ENCODE data around the gene PITPNM1. TPM values are rescaled to one million over a fixed set of nuclear protein-coding genes. Genes with fewer than 3 reads are reported as not detected.
A peak's percentile ranks its signal among the peaks of the same experiment; 100 is the strongest.

Gene PITPNM1
- total RNA-seq, 2 experiments from 2014 or later = 90.0 to 94.8 TPM

DNA sequence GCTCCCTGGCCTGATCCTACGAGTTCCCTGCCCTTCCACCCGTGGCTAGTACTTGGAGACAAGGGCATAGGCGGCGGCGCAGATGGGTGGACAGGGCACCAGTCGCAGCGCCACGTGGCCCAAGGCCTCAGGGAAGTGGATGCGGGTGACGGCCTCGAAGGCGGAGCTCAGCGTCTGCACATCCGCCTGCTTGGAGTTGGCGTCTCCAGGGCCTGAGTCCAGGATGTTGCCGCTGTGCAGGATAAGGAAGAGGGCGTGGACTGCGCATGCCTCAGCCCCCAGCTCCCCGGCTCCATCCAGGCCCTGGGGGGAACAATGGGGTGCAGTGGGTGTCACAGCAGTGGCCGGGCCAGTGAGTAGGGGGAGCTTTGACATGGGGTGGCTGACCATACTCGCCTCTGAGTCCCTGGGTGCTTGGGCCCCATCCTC is 6.6 kb downstream of the PITPNM1 start:
- intact Hi-C loops (cut with DNase I, micrococcal nuclease) = no loop called here
- H3K27ac ChIP-seq (ENCODE audit: low read depth in 1 of 2, low read length in 2 of 2) = no peak overlapping the region
- H3K36me3 ChIP-seq (ENCODE audit: insufficient read depth, low read length) = peaks cover 86% of the 10 kb centered on the region
- H3K4me1 ChIP-seq (ENCODE audit: insufficient read depth, low read length) = peaks cover 24% of the 10 kb centered on the region
- H3K27me3 ChIP-seq (ENCODE audit: control insufficient read depth in 1 of 2, insufficient read depth in 2 of 2, low read length in 2 of 2) = no peaks in the 10 kb centered on the region
- Mint-ChIP-seq H3K9me3 (no peaks in the 10 kb centered on the region), H3K36me3 (ENCODE audit: low read depth) (peaks cover 49% of the 10 kb centered on the region), H3K4me3 (no peak overlapping the region), H3K4me1 (ENCODE audit: low read depth) (peaks cover 21% of the 10 kb centered on the region), H3K27ac (no peak overlapping the region), H3K27me3 (no peaks in the 10 kb centered on the region)
- ChIA-PET CTCF (no interaction called here), POLR2A (interaction anchor here (0.6 to 0.7 kb wide), 3 partner anchors 12 to 24 kb away, joined by 3 read pairs; no protein-coding TSS in a partner anchor)
- DNase-seq (peak in 1 of 14 experiments; percentile 21), ATAC-seq (ENCODE audit: poor library complexity) (no peak)
- H3K4me3 ChIP-seq (ENCODE audit: low read length) = no peak overlapping the region
- TF ChIP-seq, protein P1, sequence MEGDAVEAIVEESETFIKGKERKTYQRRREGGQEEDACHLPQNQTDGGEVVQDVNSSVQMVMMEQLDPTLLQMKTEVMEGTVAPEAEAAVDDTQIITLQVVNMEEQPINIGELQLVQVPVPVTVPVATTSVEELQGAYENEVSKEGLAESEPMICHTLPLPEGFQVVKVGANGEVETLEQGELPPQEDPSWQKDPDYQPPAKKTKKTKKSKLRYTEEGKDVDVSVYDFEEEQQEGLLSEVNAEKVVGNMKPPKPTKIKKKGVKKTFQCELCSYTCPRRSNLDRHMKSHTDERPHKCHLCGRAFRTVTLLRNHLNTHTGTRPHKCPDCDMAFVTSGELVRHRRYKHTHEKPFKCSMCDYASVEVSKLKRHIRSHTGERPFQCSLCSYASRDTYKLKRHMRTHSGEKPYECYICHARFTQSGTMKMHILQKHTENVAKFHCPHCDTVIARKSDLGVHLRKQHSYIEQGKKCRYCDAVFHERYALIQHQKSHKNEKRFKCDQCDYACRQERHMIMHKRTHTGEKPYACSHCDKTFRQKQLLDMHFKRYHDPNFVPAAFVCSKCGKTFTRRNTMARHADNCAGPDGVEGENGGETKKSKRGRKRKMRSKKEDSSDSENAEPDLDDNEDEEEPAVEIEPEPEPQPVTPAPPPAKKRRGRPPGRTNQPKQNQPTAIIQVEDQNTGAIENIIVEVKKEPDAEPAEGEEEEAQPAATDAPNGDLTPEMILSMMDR (IDR thresholded peaks at IDR 0.05) = no peak
- no peaks in the 10 kb centered on the region for H3K9me3 ChIP-seq (ENCODE audit: control insufficient read depth in 1 of 2, insufficient read depth in 1 of 2, low read length in 2 of 2)

DNA sequence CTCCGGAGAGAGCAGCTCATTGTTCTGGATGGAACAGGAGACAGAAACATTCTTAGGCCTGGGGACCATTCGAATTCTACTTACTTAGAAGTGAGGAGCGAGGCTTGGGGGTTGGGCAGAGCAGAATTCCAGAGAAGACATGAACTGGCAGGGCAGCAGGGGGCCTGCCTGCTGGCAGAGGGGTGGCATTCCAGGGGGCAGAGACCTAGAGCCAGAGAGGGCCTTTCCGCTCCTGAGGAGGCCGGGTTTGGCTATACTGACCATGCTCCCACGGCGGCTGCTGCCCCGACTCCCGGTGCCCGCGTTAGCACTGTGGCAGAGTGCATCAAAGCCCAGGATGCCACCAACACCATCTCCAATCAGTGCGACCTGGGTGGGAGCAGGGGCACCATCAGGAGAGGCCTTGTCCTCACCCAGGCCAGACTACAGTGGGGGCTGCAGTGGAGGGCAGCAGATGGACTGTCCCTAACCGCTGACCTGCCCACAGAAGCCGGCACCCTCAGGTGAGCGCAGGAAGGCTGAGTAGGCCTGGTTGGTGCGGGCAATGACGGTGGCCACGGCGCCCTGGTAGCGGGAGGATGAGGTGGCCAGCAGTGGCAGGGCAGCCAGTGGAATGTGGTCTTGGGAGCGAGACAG is 7.4 kb downstream of the PITPNM1 start:
- H3K27ac Mint-ChIP-seq = no peak overlapping the region
- intact Hi-C loops (cut with DNase I, micrococcal nuclease) = no loop called here
- ChIA-PET POLR2A (interaction anchor here (0.7 kb wide), 1 partner anchor 23 kb away, joined by 3 read pairs; no protein-coding TSS in a partner anchor), CTCF (no interaction called here)
- no peak overlapping the region for H3K27ac ChIP-seq (ENCODE audit: low read depth in 1 of 2, low read length in 2 of 2)
- no peaks in the 10 kb centered on the region for H3K9me3 ChIP-seq (ENCODE audit: control insufficient read depth in 1 of 2, insufficient read depth in 1 of 2, low read length in 2 of 2)
- no peak for ATAC-seq (ENCODE audit: poor library complexity)
- H3K27me3 Mint-ChIP-seq = no peaks in the 10 kb centered on the region
- DNase-seq = peak in 1 of 14 experiments; percentile 18
- TF ChIP-seq, protein P1 (IDR thresholded peaks at IDR 0.05) = no peak
- peaks cover 48% of the 10 kb centered on the region for H3K36me3 Mint-ChIP-seq (ENCODE audit: low read depth)
- H3K9me3 Mint-ChIP-seq = no peaks in the 10 kb centered on the region
- H3K4me1 Mint-ChIP-seq (ENCODE audit: low read depth) = peaks cover 13% of the 10 kb centered on the region
- no peak overlapping the region for H3K4me3 ChIP-seq (ENCODE audit: low read length)
- H3K27me3 ChIP-seq (ENCODE audit: control insufficient read depth in 1 of 2, insufficient read depth in 2 of 2, low read length in 2 of 2) = no peaks in the 10 kb centered on the region
- no peak overlapping the region for H3K4me3 Mint-ChIP-seq
- H3K4me1 ChIP-seq (ENCODE audit: insufficient read depth, low read length) = peaks cover 20% of the 10 kb centered on the region
- peaks cover 90% of the 10 kb centered on the region for H3K36me3 ChIP-seq (ENCODE audit: insufficient read depth, low read length)

DNA sequence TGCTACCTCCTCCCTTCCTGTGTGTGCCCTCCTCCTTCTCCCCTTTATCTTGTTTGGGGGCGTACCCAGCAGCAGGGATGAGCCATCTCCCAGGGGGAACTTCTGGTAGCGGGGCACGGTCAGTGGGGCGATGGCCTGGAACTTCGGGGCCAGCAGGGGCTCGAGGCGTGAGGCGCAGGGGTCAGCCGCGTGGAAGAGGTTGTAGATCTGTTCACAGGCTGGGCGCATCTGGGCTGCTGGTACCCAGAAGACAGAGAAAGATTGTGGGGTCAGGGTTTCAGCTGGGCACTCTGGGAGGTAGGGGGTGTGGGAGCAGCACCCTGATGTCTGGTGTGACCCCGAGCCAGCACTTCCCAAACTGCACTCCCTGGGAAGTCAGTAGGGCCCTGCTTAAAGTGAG is 9.1 kb downstream of the PITPNM1 start:
- Mint-ChIP-seq H3K4me3 (no peak overlapping the region), H3K36me3 (ENCODE audit: low read depth) (peaks cover 50% of the 10 kb centered on the region), H3K27ac (no peak overlapping the region), H3K27me3 (no peaks in the 10 kb centered on the region), H3K9me3 (no peaks in the 10 kb centered on the region), H3K4me1 (ENCODE audit: low read depth) (peaks cover 8% of the 10 kb centered on the region)
- H3K9me3 ChIP-seq (ENCODE audit: control insufficient read depth in 1 of 2, insufficient read depth in 1 of 2, low read length in 2 of 2) = no peaks in the 10 kb centered on the region
- no peaks in the 10 kb centered on the region for H3K27me3 ChIP-seq (ENCODE audit: control insufficient read depth in 1 of 2, insufficient read depth in 2 of 2, low read length in 2 of 2)
- peaks cover 9% of the 10 kb centered on the region for H3K4me1 ChIP-seq (ENCODE audit: insufficient read depth, low read length)
- ChIA-PET CTCF (no interaction called here), POLR2A (interaction anchor here (1.0 kb wide), 1 partner anchor 118 kb away, joined by 3 read pairs; no protein-coding TSS in a partner anchor)
- intact Hi-C loops (cut with DNase I, micrococcal nuclease) = no loop called here
- ATAC-seq (ENCODE audit: poor library complexity) = no peak
- peaks cover 90% of the 10 kb centered on the region for H3K36me3 ChIP-seq (ENCODE audit: insufficient read depth, low read length)
- H3K4me3 ChIP-seq (ENCODE audit: low read length) = no peak overlapping the region
- no peak overlapping the region for H3K27ac ChIP-seq (ENCODE audit: low read depth in 1 of 2, low read length in 2 of 2)
- TF ChIP-seq, protein P1 (IDR thresholded peaks at IDR 0.05) = no peak
- no peak for DNase-seq

Measured in CD4-positive, alpha-beta T cell (primary cell).